Astrocyte (in vitro differentiated cells and primary cell): Measurements from ENCODE around the gene MTMR4. TPM values are rescaled to one million over a fixed set of nuclear protein-coding genes. Genes with fewer than 3 reads are reported as not detected.

Experiments
- DNase-seq: peaks from one replicate; pipeline ENCODE4 v3.0.0-alpha.2; 2010; ENCODE audit warnings: low read depth
- FAIRE-seq: peaks from 2 replicates; lab custom pipeline; 2011; peaks lifted over from hg19 to GRCh38; lab: Jason Lieb, UNC
- H2AFZ ChIP-seq: 2 replicates; pipeline ENCODE4 v1.6.0; 2012; ENCODE audit warnings: low read depth, low read length, inconsistent platforms
- H3K27ac ChIP-seq: 2 replicates; pipeline ENCODE4 v1.5.1; 2011; ENCODE audit warnings: low read depth, low read length, inconsistent platforms
- H3K27me3 ChIP-seq: 2 replicates; pipeline ENCODE4 v1.6.0; 2011; ENCODE audit warnings: low read length, inconsistent platforms; ENCODE audit not compliant: insufficient read depth
- H3K36me3 ChIP-seq: 2 replicates; pipeline ENCODE4 v1.5.1; 2011; ENCODE audit warnings: low read length, inconsistent platforms; ENCODE audit not compliant: insufficient read depth
- H3K4me1 ChIP-seq: 2 replicates; pipeline ENCODE4 v1.5.1; 2011; ENCODE audit warnings: low read length, inconsistent platforms; ENCODE audit not compliant: insufficient read depth
- H3K4me2 ChIP-seq: 2 replicates; pipeline ENCODE4 v1.6.0; 2012; ENCODE audit warnings: low read length, inconsistent platforms
- H3K4me3 ChIP-seq: 2 replicates; pipeline ENCODE4 v1.5.1; 2011; ENCODE audit warnings: low read depth, mild to moderate bottlenecking, low read length, inconsistent platforms; ENCODE audit not compliant: insufficient read depth
- H3K79me2 ChIP-seq: 2 replicates; pipeline ENCODE4 v1.6.0; 2012; ENCODE audit warnings: mild to moderate bottlenecking, low read length, inconsistent platforms; ENCODE audit not compliant: insufficient read depth
- H3K9ac ChIP-seq: 2 replicates; pipeline ENCODE4 v1.6.0; 2012; ENCODE audit warnings: mild to moderate bottlenecking, low read length, inconsistent platforms
- H3K9me3 ChIP-seq: 2 replicates; pipeline ENCODE4 v1.5.1; 2012; ENCODE audit warnings: low read depth, mild to moderate bottlenecking, low read length, inconsistent platforms; ENCODE audit not compliant: insufficient read depth
- H4K20me1 ChIP-seq: 2 replicates; pipeline ENCODE4 v1.6.0; 2012; ENCODE audit warnings: low read length, inconsistent platforms; ENCODE audit not compliant: insufficient read depth
- H3K27ac Mint-ChIP-seq: one replicate; pipeline ENCODE4 v1.8.0; 2021; ENCODE audit warnings: mild to moderate bottlenecking, mixed read lengths; ENCODE audit not compliant: unreplicated experiment
- H3K27me3 Mint-ChIP-seq: one replicate; pipeline ENCODE4 v1.8.0; 2021; ENCODE audit warnings: low read depth, mixed read lengths; ENCODE audit not compliant: unreplicated experiment
- H3K36me3 Mint-ChIP-seq: one replicate; pipeline ENCODE4 v1.8.0; 2021; ENCODE audit warnings: low read depth, mixed read lengths; ENCODE audit not compliant: unreplicated experiment
- H3K4me1 Mint-ChIP-seq: one replicate; pipeline ENCODE4 v1.8.0; 2021; ENCODE audit warnings: low read depth, mixed read lengths; ENCODE audit not compliant: unreplicated experiment
- H3K4me3 Mint-ChIP-seq: one replicate; pipeline ENCODE4 v1.8.0; 2021; ENCODE audit warnings: mild to moderate bottlenecking, moderate library complexity, mixed read lengths; ENCODE audit not compliant: unreplicated experiment
- H3K9me3 Mint-ChIP-seq: one replicate; pipeline ENCODE4 v1.8.0; 2021; ENCODE audit warnings: mild to moderate bottlenecking, mixed read lengths; ENCODE audit not compliant: unreplicated experiment
- EZH2 ChIP-seq: IDR thresholded peaks from 2 replicates; pipeline ENCODE4 v1.6.1; 2012; ENCODE audit warnings: mild to moderate bottlenecking, low read length, inconsistent platforms; ENCODE audit not compliant: insufficient read depth
- total RNA-seq: library from RNA; stranded (reverse); gene quantifications from 2 replicates; pipeline ENCODE4 v1.2.1, GENCODE V29; 2021
- TF ChIP-seq, protein P1 (sequence below): IDR thresholded peaks from 2 replicates; pipeline ENCODE4 v1.5.1; 2011; ENCODE audit warnings: low read depth, mild to moderate bottlenecking, inconsistent platforms, low read length, moderate library complexity; ENCODE audit not compliant: insufficient read depth

MTMR4 gene
- total RNA-seq, 1 donor from 2014 or later = 17.6 TPM

DNA sequence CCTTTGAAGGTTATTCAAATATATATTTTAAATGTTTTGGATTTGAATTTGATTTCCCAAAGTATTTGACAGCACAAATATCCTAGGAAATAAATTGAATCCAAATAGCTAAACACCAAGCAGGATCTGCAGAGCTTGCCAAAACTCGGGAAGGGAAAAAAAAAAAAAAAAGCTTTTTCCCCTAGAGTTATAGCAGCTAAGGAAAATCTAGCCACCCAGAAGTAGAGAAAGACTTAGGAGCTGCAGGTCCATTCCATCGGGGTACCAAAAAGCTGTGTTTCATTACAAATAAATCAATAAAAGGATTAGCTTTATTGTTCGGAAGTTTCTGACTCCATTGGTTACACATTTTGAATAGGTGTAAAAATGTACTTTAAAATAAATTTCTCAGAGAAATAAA is 45.5 kb downstream of the MTMR4 start:
- no peaks in the 10 kb centered on the region for H4K20me1 ChIP-seq
- H2AFZ ChIP-seq = no peak overlapping the region
- H3K4me3 Mint-ChIP-seq = no peak overlapping the region
- peaks cover 5% of the 10 kb centered on the region for H3K27me3 Mint-ChIP-seq
- no peak overlapping the region for H3K27ac ChIP-seq
- H3K36me3 Mint-ChIP-seq = no peaks in the 10 kb centered on the region
- no peaks in the 10 kb centered on the region for H3K36me3 ChIP-seq
- TF ChIP-seq, protein P1, sequence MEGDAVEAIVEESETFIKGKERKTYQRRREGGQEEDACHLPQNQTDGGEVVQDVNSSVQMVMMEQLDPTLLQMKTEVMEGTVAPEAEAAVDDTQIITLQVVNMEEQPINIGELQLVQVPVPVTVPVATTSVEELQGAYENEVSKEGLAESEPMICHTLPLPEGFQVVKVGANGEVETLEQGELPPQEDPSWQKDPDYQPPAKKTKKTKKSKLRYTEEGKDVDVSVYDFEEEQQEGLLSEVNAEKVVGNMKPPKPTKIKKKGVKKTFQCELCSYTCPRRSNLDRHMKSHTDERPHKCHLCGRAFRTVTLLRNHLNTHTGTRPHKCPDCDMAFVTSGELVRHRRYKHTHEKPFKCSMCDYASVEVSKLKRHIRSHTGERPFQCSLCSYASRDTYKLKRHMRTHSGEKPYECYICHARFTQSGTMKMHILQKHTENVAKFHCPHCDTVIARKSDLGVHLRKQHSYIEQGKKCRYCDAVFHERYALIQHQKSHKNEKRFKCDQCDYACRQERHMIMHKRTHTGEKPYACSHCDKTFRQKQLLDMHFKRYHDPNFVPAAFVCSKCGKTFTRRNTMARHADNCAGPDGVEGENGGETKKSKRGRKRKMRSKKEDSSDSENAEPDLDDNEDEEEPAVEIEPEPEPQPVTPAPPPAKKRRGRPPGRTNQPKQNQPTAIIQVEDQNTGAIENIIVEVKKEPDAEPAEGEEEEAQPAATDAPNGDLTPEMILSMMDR = no peak
- TF ChIP-seq EZH2 = no peak
- DNase-seq (no peak), FAIRE-seq (no peak)
- H3K9me3 ChIP-seq = no peaks in the 10 kb centered on the region
- H3K4me1 Mint-ChIP-seq = no peaks in the 10 kb centered on the region
- no peak overlapping the region for H3K4me3 ChIP-seq
- H3K27me3 ChIP-seq = peaks cover 9% of the 10 kb centered on the region
- no peaks in the 10 kb centered on the region for H3K4me1 ChIP-seq
- no peaks in the 10 kb centered on the region for H3K79me2 ChIP-seq
- H3K4me2 ChIP-seq = no peak overlapping the region
- H3K9me3 Mint-ChIP-seq = no peaks in the 10 kb centered on the region
- H3K27ac Mint-ChIP-seq = no peak overlapping the region
- no peak overlapping the region for H3K9ac ChIP-seq

- H3K36me3 ChIP-seq = no peaks in the 10 kb centered on the region
- FAIRE-seq (no peak), DNase-seq (no peak)
- H3K27me3 ChIP-seq = no peaks in the 10 kb centered on the region
- no peaks in the 10 kb centered on the region for H3K36me3 Mint-ChIP-seq
- no peaks in the 10 kb centered on the region for H4K20me1 ChIP-seq
- H3K27ac Mint-ChIP-seq = no peak overlapping the region
- H3K4me3 Mint-ChIP-seq = no peak overlapping the region
- H3K4me1 ChIP-seq = no peaks in the 10 kb centered on the region
- no peak overlapping the region for H3K9ac ChIP-seq
- no peak overlapping the region for H3K4me3 ChIP-seq
- no peak for TF ChIP-seq EZH2
- TF ChIP-seq, protein P1 = no peak
- no peaks in the 10 kb centered on the region for H3K27me3 Mint-ChIP-seq
- no peak overlapping the region for H2AFZ ChIP-seq
- no peaks in the 10 kb centered on the region for H3K9me3 Mint-ChIP-seq
- H3K79me2 ChIP-seq = no peaks in the 10 kb centered on the region
- no peaks in the 10 kb centered on the region for H3K9me3 ChIP-seq
- no peak overlapping the region for H3K27ac ChIP-seq
- H3K4me2 ChIP-seq = no peak overlapping the region
- H3K4me1 Mint-ChIP-seq = peaks cover 3% of the 10 kb centered on the region
Measured at GRCh38 chr17:58455491-58455890, 58.9 kb downstream of the MTMR4 start.

GRCh38 chr17:58452738-58453137 is 61.7 kb downstream of the MTMR4 start:
- Mint-ChIP-seq H3K27ac (no peak overlapping the region), H3K4me3 (no peak overlapping the region), H3K27me3 (no peaks in the 10 kb centered on the region), H3K4me1 (peaks cover 3% of the 10 kb centered on the region), H3K36me3 (no peaks in the 10 kb centered on the region), H3K9me3 (no peaks in the 10 kb centered on the region)
- no peak overlapping the region for H3K4me3 ChIP-seq
- no peak overlapping the region for H3K4me2 ChIP-seq
- no peak overlapping the region for H3K9ac ChIP-seq
- H3K79me2 ChIP-seq = no peaks in the 10 kb centered on the region
- DNase-seq (no peak), FAIRE-seq (no peak)
- no peaks in the 10 kb centered on the region for H4K20me1 ChIP-seq
- H3K9me3 ChIP-seq = no peaks in the 10 kb centered on the region
- no peak for TF ChIP-seq EZH2
- TF ChIP-seq, protein P1 = no peak
- no peaks in the 10 kb centered on the region for H3K27me3 ChIP-seq
- no peaks in the 10 kb centered on the region for H3K4me1 ChIP-seq
- H3K36me3 ChIP-seq = no peaks in the 10 kb centered on the region
- no peak overlapping the region for H3K27ac ChIP-seq
- H2AFZ ChIP-seq = no peak overlapping the region
